ENCODE measurements around the gene SLC13A4. TPM values are rescaled to one million over a fixed set of nuclear protein-coding genes. Genes with fewer than 3 reads are reported as not detected.

Gene SLC13A4
- total and polyA plus RNA-seq, 2 donors (not counting 3 experiments of a cell fraction or from before 2014, with no cell fraction given) = not detected

DNA sequence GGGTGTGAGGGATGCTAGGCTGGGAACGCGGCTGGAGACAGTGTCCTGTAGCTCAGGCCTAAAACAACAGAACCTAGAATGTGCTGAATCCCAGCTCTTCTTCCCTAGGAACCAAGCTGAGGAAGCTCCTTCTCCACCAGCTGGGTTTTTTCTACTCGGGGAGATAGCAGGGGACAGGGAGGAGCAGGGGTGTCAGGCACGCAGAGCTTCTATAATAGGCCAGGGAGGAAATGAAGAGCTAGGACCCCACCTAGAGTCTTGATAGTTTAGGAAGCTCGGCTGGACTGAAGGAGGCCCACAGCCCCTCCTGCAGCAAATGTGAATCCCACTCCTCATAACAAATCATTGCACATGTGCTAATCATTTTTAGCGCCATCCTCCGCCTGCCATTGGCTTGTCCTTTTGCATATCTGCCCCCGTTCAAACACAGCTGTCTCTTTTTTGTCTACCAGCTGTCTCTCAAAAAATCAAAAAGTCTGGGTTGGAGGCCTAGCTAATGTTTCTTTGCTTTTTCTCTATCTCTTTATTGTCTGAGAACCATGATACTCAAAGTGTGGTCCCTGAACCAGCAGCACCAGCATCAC is 44.7 kb upstream of the SLC13A4 start:
- Histone ChIP-seq H2AFZ (ENCODE audit: low read depth, low read length) (no peak overlapping the region), H3K4me1 (ENCODE audit: control insufficient read depth, extremely low read depth, insufficient read depth, low read length) (peaks cover 7% of the 10 kb centered on the region), H3K27me3 (ENCODE audit: control insufficient read depth in 2 of 2, insufficient read depth in 2 of 2, low read length in 2 of 2) (peaks cover 0 to 2% of the 10 kb centered on the region in 2 experiments), H3K9me3 (replicated peaks; ENCODE audit: control insufficient read depth, insufficient read depth, low read length) (no peaks in the 10 kb centered on the region), H3K4me2 (ENCODE audit: insufficient read depth, low read length) (no peak overlapping the region), H3K9me1 (replicated peaks; ENCODE audit: control insufficient read depth, extremely low read depth, insufficient read depth, low read length) (no peaks in the 10 kb centered on the region), H3K9ac (replicated peaks; ENCODE audit: extremely low read depth, insufficient read depth, low read length) (no peak overlapping the region), H3K36me3 (ENCODE audit: control insufficient read depth in 2 of 2, extremely low read depth in 1 of 2, insufficient read depth in 2 of 2, low read length in 2 of 2) (no peaks in the 10 kb centered on the region), H3K79me2 (ENCODE audit: control insufficient read depth, insufficient read depth, low read length) (no peaks in the 10 kb centered on the region), H3K27ac (ENCODE audit: insufficient read depth, low read depth, low read length) (no peak overlapping the region), H3K4me3 (replicated peaks in 1 of 3; ENCODE audit: insufficient read depth in 1 of 3, low read depth in 1 of 3, low read length in 3 of 3) (no peak overlapping the region), H4K20me1 (replicated peaks; ENCODE audit: control insufficient read depth, extremely low read depth, insufficient read depth, low read length) (no peaks in the 10 kb centered on the region)
- BruUV-seq (replicated peaks) = no TSS peak
- DNase-seq (ENCODE audit: low read depth, low spot score) (no peak), FAIRE-seq (no peak)
- TF ChIP-seq, protein P1, sequence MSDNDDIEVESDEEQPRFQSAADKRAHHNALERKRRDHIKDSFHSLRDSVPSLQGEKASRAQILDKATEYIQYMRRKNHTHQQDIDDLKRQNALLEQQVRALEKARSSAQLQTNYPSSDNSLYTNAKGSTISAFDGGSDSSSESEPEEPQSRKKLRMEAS (IDR thresholded peaks at IDR 0.05; ENCODE audit: insufficient read depth, insufficient read length) = no peak
- TF ChIP-seq MYC (IDR thresholded peaks at IDR 0.05; ENCODE audit: low read depth, low read length) = no peak
- TF ChIP-seq, protein P2, sequence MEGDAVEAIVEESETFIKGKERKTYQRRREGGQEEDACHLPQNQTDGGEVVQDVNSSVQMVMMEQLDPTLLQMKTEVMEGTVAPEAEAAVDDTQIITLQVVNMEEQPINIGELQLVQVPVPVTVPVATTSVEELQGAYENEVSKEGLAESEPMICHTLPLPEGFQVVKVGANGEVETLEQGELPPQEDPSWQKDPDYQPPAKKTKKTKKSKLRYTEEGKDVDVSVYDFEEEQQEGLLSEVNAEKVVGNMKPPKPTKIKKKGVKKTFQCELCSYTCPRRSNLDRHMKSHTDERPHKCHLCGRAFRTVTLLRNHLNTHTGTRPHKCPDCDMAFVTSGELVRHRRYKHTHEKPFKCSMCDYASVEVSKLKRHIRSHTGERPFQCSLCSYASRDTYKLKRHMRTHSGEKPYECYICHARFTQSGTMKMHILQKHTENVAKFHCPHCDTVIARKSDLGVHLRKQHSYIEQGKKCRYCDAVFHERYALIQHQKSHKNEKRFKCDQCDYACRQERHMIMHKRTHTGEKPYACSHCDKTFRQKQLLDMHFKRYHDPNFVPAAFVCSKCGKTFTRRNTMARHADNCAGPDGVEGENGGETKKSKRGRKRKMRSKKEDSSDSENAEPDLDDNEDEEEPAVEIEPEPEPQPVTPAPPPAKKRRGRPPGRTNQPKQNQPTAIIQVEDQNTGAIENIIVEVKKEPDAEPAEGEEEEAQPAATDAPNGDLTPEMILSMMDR (IDR thresholded peaks at IDR 0.05; ENCODE audit: extremely low read depth in 1 of 2, insufficient read depth in 1 of 2, low read depth in 1 of 2, low read length in 2 of 2) = no peak
- no peak for TF ChIP-seq JUN (IDR thresholded peaks at IDR 0.05; ENCODE audit: borderline replicate concordance, insufficient read depth, insufficient read length, low read depth)
- no peak for TF ChIP-seq EZH2 (IDR thresholded peaks at IDR 0.05; ENCODE audit: borderline replicate concordance, low read depth, low read length, severe bottlenecking)
- TF ChIP-seq GATA2 (IDR thresholded peaks at IDR 0.05; ENCODE audit: insufficient read depth, insufficient read length, low read depth, low read length) = no peak
- TF ChIP-seq POLR2AphosphoS5 (IDR thresholded peaks at IDR 0.05; ENCODE audit: insufficient read depth, low read depth, low read length) = no peak
- no peak for TF ChIP-seq POLR2A (IDR thresholded peaks at IDR 0.05; ENCODE audit: low read depth, low read length)
- no peak for TF ChIP-seq FOS (IDR thresholded peaks at IDR 0.05; ENCODE audit: borderline replicate concordance, insufficient read depth, low read length)
- dilution Hi-C loops (cut with MboI; ENCODE audit: extremely low pct_ligation_motif_present, low sequenced_read_pairs) = no loop called here
- ChIA-PET CTCF (interaction anchor here (1.7 to 2.7 kb wide), 2 partner anchors 10 to 24 kb away, joined by 5 to 8 read pairs; no protein-coding TSS in a partner anchor), POLR2A (no interaction called here)
- intact Hi-C loops (cut with micrococcal nuclease) = no loop called here
